ENCODE data around the gene SLC26A8. TPM values are rescaled to one million over a fixed set of nuclear protein-coding genes. Genes with fewer than 3 reads are reported as not detected.
"Not testable (repeated sequence)": the region's sequence is repeated elsewhere in the genome, so short reads cannot be mapped to it uniquely, and the experiment has no call there.

SLC26A8 gene
- total RNA-seq, 4 donors from 2014 or later = 0.13 to 0.89 (median 0.60) TPM

GRCh38 chr6:35922139-35922554 is 102.3 kb downstream of the SLC26A8 start:
- DNase-seq = no peak
- Histone ChIP-seq H3K27me3 (no peaks in the 10 kb centered on the region), H3K9me3 (no peaks in the 10 kb centered on the region), H3K36me3 (no peaks in the 10 kb centered on the region), H3K4me3 (replicated peaks in 1 of 3) (no peak overlapping the region), H3K27ac (no peak overlapping the region), H3K4me1 (peaks cover 0 to 19% of the 10 kb centered on the region in 2 donors)
- WGBS, 2 donors = 51 to 64% methylated on average over 5 of the region's 5 CpGs
- TF ChIP-seq POLR2A (IDR thresholded peaks at IDR 0.05) = no peak
- TF ChIP-seq CTCF (IDR thresholded peaks at IDR 0.05) = no peak
- intact Hi-C loops (cut with DNase I) = no loop called here

- H3K4me3 ChIP-seq (replicated peaks in 1 of 3) = peak within 1 kb of the TSS in 2 of 3 donors; percentile 61 to 74
- WGBS, 2 donors = 1% methylated on average over 7 to 8 of the region's 69 CpGs
- H3K27me3 ChIP-seq = no peaks in the 10 kb centered on the region
- H3K9me3 ChIP-seq = no peaks in the 10 kb centered on the region
- H3K27ac ChIP-seq = peak within 1 kb of the TSS; percentile 6 to 64 (median 61)
- intact Hi-C loops (cut with DNase I) = no loop called here
- TF ChIP-seq POLR2A (IDR thresholded peaks at IDR 0.05) (peak in 1 of 2 donors; percentile 83), CTCF (IDR thresholded peaks at IDR 0.05) (no peak)
- peaks cover 0 to 19% of the 10 kb centered on the region in 2 donors for H3K4me1 ChIP-seq
- DNase-seq = peak; percentile 93
- no peaks in the 10 kb centered on the region for H3K36me3 ChIP-seq
These were observed 103.4 kb downstream of the SLC26A8 start, which contains the start of gene SRPK1 for GRCh38 chr6:35920793-35921732. TSS of gene SRPK1 (minus strand) at chr6:35921098. CDS start at chr6:35921056, 42 bp downstream.

GRCh38 chr6:35919827-35920751 is 104.4 kb downstream of the SLC26A8 start:
- intact Hi-C loops (cut with DNase I) = no loop called here
- TF ChIP-seq CTCF (IDR thresholded peaks at IDR 0.05) (no peak), POLR2A (IDR thresholded peaks at IDR 0.05) (peak in 1 of 2 donors; percentile 8)
- no peaks in the 10 kb centered on the region for H3K36me3 ChIP-seq
- no peaks in the 10 kb centered on the region for H3K9me3 ChIP-seq
- H3K4me1 ChIP-seq = peaks cover 0 to 19% of the 10 kb centered on the region in 2 donors
- DNase-seq = peak; percentile 12 to 21
- peak overlapping the region in 2 of 3 donors; percentile 54 to 64 for H3K27ac ChIP-seq
- no peaks in the 10 kb centered on the region for H3K27me3 ChIP-seq
- peak overlapping the region in 2 of 3 donors; percentile 2 to 74 for H3K4me3 ChIP-seq (replicated peaks in 1 of 3)
- WGBS, 2 donors = 5 to 8% methylated on average over 27 to 28 of the region's 50 CpGs

DNA sequence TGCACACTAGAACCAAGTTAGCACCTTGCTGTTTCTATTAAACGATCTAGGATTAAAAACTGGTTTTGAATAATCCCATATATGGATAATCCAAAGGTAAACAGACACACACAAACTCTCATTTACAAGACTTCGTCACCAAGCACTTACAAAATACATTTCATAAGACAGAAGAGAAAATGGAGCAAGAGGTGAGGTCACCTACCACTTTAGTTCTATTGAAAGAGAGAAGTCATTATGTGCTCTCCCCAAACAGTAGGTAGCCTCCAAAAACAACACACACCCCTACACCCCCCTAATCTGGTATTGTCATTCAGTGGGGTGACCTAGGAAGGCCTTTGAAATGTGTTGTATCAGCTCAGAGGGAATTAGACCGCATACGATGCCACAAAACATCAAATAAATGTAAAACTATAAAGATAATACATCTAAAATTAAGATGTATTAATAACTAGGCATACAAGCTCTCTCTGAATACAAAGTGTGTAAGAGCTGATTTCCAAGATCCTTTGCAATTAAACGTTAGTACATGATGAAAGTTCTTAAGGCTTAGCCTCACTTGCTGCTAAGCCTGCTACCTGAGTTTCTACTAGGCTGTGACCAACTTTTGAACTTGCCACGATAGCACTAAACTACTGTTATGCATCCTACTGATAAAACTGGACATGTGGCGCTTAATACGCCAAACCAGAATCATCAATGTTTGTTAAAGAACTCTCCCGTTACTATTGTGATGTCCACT is 105.2 kb downstream of the SLC26A8 start:
- H3K27me3 ChIP-seq = no peaks in the 10 kb centered on the region
- peak overlapping the region in 1 of 3 donors; percentile 74 for H3K4me3 ChIP-seq (replicated peaks in 1 of 3)
- peaks cover 0 to 19% of the 10 kb centered on the region in 2 donors for H3K4me1 ChIP-seq
- no peak for DNase-seq
- no peak for TF ChIP-seq POLR2A (IDR thresholded peaks at IDR 0.05)
- TF ChIP-seq CTCF (IDR thresholded peaks at IDR 0.05) = no peak
- peak overlapping the region in 1 of 3 donors; percentile 54 for H3K27ac ChIP-seq
- intact Hi-C loops (cut with DNase I) = no loop called here
- no peaks in the 10 kb centered on the region for H3K36me3 ChIP-seq
- 42 to 52% methylated on average over 9 of the region's 9 CpGs for WGBS, 2 donors
- H3K9me3 ChIP-seq = no peaks in the 10 kb centered on the region

GRCh38 chr6:35916893-35917292 is 107.5 kb downstream of the SLC26A8 start:
- intact Hi-C loops (cut with DNase I); H3K4me3 ChIP-seq (replicated peaks in 1 of 3): not testable (repeated sequence)
- 95 to 97% methylated on average over 6 of the region's 6 CpGs for WGBS, 2 donors

More at GRCh38 chr6:35916893-35917292, 107.5 kb downstream of the SLC26A8 start:
- H3K27me3 ChIP-seq, DNase-seq, H3K27ac ChIP-seq, H3K36me3 ChIP-seq, H3K9me3 ChIP-seq: not testable (repeated sequence)
- peaks cover 0 to 19% of the 10 kb centered on the region in 2 donors for H3K4me1 ChIP-seq
